NT2/D1 (cell line): ENCODE results near the gene ALOXE3.

Source experiments
- SUZ12 ChIP-seq: IDR thresholded peaks from 2 replicates; pipeline ENCODE4 v1.6.1; 2011; ENCODE audit not compliant: insufficient read length, insufficient read depth; ENCODE audit errors: extremely low read depth
- YY1 ChIP-seq: IDR thresholded peaks from 2 replicates; pipeline ENCODE4 v1.6.1; 2011; ENCODE audit not compliant: insufficient read length, insufficient read depth
- ZNF274 ChIP-seq: IDR thresholded peaks from 2 replicates; pipeline ENCODE4 v1.6.1; 2011; ENCODE audit warnings: mild to moderate bottlenecking, low read depth, low read length

DNA sequence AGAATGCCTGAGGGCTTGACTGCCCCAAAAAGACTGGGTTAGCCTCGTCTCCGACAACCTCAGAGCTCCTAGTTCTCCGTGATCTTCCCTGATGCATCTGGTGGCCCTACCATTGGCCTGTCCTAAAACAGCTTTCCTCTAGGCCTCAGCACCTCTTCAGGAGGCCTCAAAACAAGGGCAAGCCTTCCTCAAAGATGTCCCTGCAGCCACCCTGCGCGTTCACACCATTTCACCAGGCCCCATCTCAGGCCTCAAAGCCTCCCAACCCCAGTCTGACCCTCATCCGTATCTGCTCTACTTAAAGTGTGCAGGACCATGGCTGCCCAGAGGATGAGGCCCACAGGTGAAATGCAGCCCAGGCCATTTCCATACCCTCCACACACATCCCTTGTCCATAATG is 7.4 kb downstream of the ALOXE3 start:
- TF ChIP-seq ZNF274, result no peak
- TF ChIP-seq YY1, result no peak
- TF ChIP-seq SUZ12, result no peak
